Measurements from ENCODE around the gene DGKG. TPM values are rescaled to one million over a fixed set of nuclear protein-coding genes. Genes with fewer than 3 reads are reported as not detected.
A peak's percentile ranks its signal among the peaks of the same experiment; 100 is the strongest.

DGKG gene
- total RNA-seq, 2 experiments from 2014 or later, result 0.19 to 0.54 TPM

DNA sequence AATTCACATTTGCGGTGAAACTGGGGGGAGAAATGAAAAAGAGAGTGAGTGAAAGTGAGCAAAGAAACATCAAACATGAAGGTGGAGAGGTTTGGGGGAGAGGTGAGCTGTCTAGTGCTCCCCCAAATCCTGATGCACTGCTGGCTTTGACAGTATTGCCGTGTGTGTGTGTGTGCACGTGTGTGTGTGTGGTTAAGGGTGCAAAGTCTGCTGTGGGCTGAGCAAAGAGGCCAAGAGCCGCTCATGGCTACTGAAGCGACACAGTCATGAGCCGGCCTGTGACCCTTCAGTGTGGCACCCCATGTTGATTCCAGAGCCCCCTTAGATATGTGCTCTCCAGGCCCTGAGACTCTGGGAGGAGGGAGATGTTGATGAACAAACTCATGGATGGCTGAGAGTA lies 94.3 kb downstream of the DGKG start:
- no peak for ATAC-seq (ENCODE audit: low read depth)
- H3K36me3 Mint-ChIP-seq, result no peaks in the 10 kb centered on the region
- POLR2A ChIA-PET, result no interaction called here
- no peak overlapping the region for H3K4me3 Mint-ChIP-seq
- H3K4me1 Mint-ChIP-seq, result no peaks in the 10 kb centered on the region
- H3K27me3 Mint-ChIP-seq, result peaks cover 6% of the 10 kb centered on the region
- no peak for DNase-seq
- no peak overlapping the region for H3K27ac Mint-ChIP-seq
- H3K9me3 Mint-ChIP-seq, result no peaks in the 10 kb centered on the region

DNA sequence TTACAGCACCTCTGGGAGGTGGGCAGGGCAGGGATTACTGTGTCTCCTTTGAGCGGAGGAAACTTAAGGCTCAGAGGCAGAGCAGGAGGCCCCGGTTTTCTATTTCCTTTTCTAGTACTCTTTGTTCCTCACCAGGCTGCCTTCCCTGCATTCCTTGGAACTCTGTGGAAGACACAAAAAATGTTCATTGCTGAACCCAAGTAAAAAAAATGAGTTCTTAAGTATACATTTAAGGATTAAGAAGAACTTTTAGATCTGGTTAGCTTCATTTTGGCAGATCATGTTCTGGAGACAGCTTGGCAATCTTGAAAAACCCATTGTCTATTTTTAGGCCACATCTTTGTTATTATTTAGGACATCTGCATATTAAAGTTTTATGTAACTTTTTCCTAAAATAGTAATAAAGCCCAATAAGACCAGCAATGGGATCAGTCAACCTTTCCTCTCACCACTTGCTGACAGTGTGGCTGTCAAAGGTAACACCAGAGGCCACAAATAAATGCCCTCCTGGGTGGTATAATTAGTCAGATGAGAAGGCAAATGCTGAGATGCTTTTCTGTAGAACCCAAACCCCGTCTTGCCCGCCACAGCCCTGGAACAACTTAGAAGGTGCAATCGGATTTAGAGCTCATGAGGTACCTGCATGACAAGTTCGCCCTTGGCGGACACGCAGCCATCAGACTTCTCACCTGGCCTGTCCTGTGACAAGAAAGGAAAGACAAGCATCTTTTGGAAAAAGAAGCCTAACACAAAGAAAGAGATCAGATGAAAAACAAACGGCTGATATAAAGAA lies 97.2 kb downstream of the DGKG start:
- POLR2A ChIA-PET, result no interaction called here
- ATAC-seq (ENCODE audit: low read depth) (no peak), DNase-seq (no peak)
- Mint-ChIP-seq H3K4me1 (no peaks in the 10 kb centered on the region), H3K27me3 (peaks cover 8% of the 10 kb centered on the region), H3K9me3 (no peaks in the 10 kb centered on the region), H3K27ac (no peak overlapping the region), H3K36me3 (no peaks in the 10 kb centered on the region), H3K4me3 (no peak overlapping the region)

DNA sequence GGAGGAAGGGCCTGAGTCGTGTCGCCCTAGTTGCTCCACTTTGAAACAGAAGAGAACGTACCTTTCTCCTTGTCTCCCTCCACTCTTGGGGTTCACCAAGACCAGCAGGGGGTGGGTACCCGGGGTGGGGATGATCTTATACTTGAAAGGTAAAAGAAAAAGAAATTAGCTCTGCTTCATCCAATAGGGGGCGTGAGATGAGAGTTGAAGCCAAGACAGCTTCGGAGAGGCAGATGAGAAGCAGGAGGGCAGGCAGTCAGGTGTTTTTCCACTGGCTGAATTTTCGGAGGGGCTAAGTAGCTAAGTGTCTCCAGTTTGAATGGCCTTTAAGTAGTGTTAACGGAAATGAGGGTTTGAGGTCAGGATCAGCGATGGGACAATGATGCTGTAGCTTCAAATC lies 100.4 kb downstream of the DGKG start:
- POLR2A ChIA-PET, result no interaction called here

DNA sequence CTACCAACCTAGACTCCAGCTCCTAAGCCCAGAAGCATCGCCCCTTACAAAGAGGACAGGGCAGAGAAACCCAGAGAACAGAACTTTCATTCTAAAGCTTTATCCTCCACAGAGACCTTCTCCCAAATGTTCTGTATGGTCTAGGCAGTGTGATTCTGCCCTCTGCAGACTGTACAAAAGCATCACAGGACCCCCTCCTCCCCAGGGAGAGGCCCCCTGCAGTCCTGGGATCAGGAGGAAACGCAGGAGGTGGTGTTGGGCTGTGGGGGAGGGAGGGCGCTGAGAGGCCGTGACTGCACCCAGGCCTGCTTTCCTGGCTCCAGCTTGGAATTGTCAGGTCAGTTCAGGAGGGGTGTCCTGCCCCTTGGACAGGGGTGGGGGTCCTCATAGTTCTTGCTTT lies 101.3 kb downstream of the DGKG start:
- ATAC-seq (ENCODE audit: low read depth), result no peak
- Mint-ChIP-seq H3K9me3 (no peaks in the 10 kb centered on the region), H3K36me3 (no peaks in the 10 kb centered on the region), H3K27me3 (peaks cover 6% of the 10 kb centered on the region), H3K4me1 (peaks cover 2% of the 10 kb centered on the region), H3K27ac (no peak overlapping the region), H3K4me3 (no peak overlapping the region)
- POLR2A ChIA-PET, result no interaction called here
- no peak for DNase-seq

More for the DNA sequence above, 100.4 kb downstream of the DGKG start:
- H3K4me1 Mint-ChIP-seq, result peaks cover 2% of the 10 kb centered on the region
- no peak overlapping the region for H3K27ac Mint-ChIP-seq
- H3K36me3 Mint-ChIP-seq, result no peaks in the 10 kb centered on the region
- H3K4me3 Mint-ChIP-seq, result no peak overlapping the region
- DNase-seq, result no peak
- H3K27me3 Mint-ChIP-seq, result peaks cover 6% of the 10 kb centered on the region
- ATAC-seq (ENCODE audit: low read depth), result no peak
- no peaks in the 10 kb centered on the region for H3K9me3 Mint-ChIP-seq

DNA sequence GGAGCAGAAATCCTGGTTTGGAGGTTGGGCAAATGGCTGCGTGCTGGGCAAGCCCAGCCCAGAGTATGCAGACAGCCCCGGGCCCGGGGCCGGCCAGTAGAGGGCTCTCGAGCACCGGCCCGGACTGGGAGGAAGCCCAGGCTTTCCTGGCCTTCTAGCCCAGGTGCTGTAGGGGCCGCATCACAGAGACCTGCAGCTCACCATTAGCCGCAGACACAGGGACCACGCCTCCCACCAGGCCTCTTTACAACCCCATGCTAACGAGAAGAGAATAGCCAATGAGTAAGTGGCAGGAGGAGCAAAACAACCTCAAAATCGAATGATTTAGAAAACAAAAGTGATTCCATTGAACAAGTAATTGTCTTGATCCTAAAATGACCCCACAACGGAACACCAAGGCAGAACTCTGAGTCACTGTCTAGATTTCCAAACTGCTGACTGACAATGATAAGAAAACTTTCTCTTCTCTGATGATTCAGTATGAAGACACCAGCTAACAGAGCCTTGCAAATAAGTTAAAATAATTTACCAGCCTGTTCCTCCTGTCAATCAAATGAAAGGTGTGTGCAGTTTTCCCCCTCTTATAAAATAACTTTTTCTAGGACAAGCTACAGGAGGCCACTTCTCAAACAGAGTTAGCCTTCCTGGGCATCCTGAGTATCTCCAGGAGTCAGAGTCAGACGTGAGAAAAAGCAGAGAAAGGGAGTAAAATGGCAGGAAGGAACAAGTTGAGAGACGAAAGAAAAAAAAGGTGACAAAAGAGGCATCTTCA lies 102.2 kb downstream of the DGKG start:
- Mint-ChIP-seq H3K27me3 (peaks cover 6% of the 10 kb centered on the region), H3K4me3 (peak overlapping the region; percentile 39), H3K27ac (peak overlapping the region; percentile 19), H3K9me3 (no peaks in the 10 kb centered on the region), H3K4me1 (peaks cover 8% of the 10 kb centered on the region), H3K36me3 (no peaks in the 10 kb centered on the region)
- ATAC-seq (ENCODE audit: low read depth) (peak; percentile 94), DNase-seq (peak; percentile 75)
- POLR2A ChIA-PET, result interaction anchor here (0.7 kb wide), 1 partner anchor 357 kb away, joined by 4 read pairs; no protein-coding TSS in a partner anchor

DNA sequence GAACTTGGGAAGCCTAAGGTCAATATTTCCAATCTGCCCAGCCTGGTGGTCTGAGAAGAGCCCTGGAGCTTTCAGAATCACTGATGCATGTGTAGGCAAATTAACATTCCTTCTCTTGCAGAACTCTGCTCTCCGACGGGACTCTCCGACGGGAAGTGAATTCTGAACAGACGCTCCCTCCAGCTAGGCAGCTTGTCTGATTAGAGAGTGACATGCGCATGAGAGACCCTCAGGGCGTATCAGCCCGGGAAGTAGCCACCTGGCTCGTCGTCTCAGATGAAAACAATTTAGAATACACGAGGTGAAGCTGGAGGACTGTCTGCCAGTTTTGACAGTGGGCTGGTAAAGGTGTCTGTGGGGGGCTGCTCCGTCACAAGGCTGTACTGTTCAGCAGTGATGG lies 103.1 kb downstream of the DGKG start:
- POLR2A ChIA-PET, result interaction anchor here (0.7 kb wide), 1 partner anchor 358 kb away, joined by 4 read pairs; no protein-coding TSS in a partner anchor
- Mint-ChIP-seq H3K9me3 (no peaks in the 10 kb centered on the region), H3K27ac (no peak overlapping the region)

DNA sequence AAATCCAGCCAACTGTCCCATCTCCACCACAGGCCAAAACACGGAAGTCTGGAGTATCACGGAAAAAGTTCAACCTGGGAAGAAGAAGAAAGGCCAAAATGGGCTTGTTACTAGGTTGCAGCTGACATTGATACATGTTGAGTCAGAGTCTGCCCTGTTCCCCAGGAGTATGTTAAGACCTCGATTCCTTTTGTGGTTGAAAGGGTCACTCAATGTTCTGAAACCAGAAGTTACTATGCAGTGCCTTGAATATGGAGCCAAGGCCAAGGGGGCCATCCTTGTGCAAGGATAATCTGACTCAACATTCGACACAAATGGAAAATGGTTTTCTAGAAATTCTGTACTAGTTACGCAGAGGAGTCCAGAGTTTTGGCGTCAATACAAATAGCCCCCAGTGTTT lies 104.2 kb downstream of the DGKG start:
- POLR2A ChIA-PET, result no interaction called here
- H3K27me3 Mint-ChIP-seq, result peaks cover 6% of the 10 kb centered on the region
- peaks cover 16% of the 10 kb centered on the region for H3K4me1 Mint-ChIP-seq
- ATAC-seq (ENCODE audit: low read depth) (no peak), DNase-seq (no peak)
- H3K27ac Mint-ChIP-seq, result no peak overlapping the region
- H3K9me3 Mint-ChIP-seq, result no peaks in the 10 kb centered on the region
- no peaks in the 10 kb centered on the region for H3K36me3 Mint-ChIP-seq
- H3K4me3 Mint-ChIP-seq, result no peak overlapping the region

More for the DNA sequence above, 103.1 kb downstream of the DGKG start:
- H3K4me3 Mint-ChIP-seq, result no peak overlapping the region
- no peak for DNase-seq
- no peak for ATAC-seq (ENCODE audit: low read depth)
- H3K4me1 Mint-ChIP-seq, result peaks cover 14% of the 10 kb centered on the region
- H3K36me3 Mint-ChIP-seq, result no peaks in the 10 kb centered on the region
- peaks cover 6% of the 10 kb centered on the region for H3K27me3 Mint-ChIP-seq

DNA sequence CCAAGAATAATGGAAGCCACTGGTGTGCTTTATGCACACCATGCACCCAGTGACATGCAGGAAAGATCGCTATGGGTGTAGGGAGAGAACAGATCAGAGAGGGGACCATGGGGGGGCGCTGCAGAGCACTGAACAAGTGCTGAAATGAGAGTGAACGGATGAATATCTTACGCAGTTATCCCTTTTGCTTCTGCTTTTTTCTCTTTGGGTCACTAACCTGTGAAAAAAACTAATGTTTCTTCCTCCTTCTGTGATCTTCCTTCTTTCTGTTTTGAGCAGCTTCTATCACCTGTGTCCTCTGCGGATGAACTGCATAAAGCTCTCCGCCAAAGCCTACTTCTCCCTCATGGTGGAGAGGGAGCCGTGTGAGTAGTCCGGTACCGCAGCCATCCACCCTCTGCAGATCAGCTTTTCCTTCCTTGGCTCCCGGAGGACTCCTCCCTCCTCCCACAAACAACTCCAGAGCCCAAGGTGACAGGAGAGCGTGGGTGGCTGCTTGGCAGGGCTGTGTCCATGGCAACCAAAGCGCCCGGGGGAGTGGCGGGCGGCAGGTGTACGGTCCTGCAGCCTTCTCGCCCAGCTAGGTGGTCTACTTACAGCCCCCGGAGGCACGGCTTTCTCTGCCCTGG lies 106.2 kb downstream of the DGKG start:
- Mint-ChIP-seq H3K27me3 (peaks cover 4% of the 10 kb centered on the region), H3K9me3 (no peaks in the 10 kb centered on the region), H3K36me3 (no peaks in the 10 kb centered on the region), H3K4me1 (peaks cover 16% of the 10 kb centered on the region), H3K4me3 (no peak overlapping the region), H3K27ac (no peak overlapping the region)
- DNase-seq (no peak), ATAC-seq (ENCODE audit: low read depth) (no peak)
- POLR2A ChIA-PET, result no interaction called here

DNA sequence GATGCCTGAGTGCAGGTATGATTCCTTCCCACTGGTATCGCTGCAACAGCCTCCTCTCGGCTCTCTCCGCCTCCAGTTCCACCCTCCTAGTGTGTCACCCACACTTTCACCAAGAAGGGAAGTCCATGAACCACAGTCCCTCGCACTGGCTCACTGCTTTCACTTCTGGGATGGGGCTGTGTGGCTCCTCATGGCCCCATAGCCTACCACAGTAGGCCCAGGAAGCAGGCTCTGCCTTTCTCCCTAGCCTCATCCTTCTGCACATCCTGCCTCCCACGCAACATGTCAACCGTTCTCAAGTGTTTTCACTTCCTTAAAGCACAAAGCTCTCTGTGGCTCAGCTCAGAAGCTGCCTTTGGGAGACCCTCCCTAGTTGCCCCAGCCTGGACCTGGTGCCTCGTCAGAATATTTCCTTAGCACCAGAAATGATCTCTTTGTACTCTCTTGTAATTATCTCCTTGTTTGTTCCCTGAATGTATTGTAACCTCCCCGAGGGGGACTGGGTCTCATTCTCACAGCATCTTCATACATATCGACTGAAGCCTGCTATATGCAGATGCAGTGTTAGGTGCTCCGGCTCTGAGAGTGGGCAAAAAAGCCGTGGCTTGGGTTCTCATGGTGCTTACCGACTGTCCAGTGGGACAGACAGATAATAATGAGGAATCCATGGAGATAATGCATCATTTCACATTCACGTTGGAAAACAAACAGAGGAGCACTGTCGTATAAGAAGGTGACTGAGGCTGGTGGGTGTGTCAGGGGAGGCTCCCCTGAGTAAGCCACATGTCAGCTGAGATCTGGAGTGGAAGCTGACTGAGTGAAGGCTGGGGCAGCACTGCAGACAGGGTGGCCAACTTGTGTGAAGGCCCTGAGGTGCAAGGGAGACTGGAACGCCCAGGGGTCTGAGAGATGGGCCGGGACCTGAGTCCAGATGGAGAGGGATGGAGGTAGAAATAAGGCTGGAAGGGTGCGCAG lies 107.1 kb downstream of the DGKG start:
- H3K27me3 Mint-ChIP-seq, result peaks cover 6% of the 10 kb centered on the region
- peaks cover 16% of the 10 kb centered on the region for H3K4me1 Mint-ChIP-seq
- POLR2A ChIA-PET, result interaction anchor here (0.5 kb wide), 1 partner anchor 81 kb away, joined by 3 read pairs; no protein-coding TSS in a partner anchor
- peak overlapping the region; percentile 43 for H3K4me3 Mint-ChIP-seq
- H3K9me3 Mint-ChIP-seq, result no peaks in the 10 kb centered on the region
- ATAC-seq (ENCODE audit: low read depth) (peak; percentile 51), DNase-seq (no peak)
- H3K36me3 Mint-ChIP-seq, result no peaks in the 10 kb centered on the region
- peak overlapping the region; percentile 60 for H3K27ac Mint-ChIP-seq

DNA sequence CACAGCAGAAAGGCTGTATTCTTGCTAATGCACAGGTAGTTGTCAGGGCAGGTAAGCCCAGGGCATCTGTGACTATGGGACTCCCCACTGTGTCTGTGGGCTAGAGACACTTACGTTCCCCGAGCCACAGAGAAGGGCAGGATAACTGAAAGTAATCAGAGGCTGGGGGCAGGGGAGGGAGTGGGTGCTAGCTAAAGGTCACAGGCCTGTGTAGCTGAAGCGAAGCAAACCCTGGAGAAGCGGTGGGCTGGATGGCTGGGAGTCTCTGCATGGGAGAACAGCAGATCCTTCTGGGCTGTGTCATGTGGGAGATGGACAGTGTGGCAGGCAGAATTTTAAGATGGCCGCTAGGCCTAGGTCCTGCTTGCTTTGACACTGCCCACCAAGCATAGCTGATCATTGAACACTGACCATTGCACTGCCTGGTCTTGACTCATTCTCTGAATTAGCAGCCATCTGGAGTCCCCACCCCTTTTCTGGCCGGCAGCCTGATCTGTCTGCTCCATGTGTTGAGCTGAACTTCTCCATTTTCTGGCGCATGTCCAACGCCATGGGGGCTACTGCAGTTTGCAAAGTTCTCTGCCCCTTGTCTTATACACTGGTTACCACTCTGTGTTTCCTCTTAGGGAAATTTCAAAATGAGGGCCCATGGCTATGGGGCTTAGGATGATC lies 110.0 kb downstream of the DGKG start:
- no peak for DNase-seq
- Mint-ChIP-seq H3K27ac (no peak overlapping the region), H3K36me3 (no peaks in the 10 kb centered on the region), H3K27me3 (peaks cover 22% of the 10 kb centered on the region), H3K9me3 (no peaks in the 10 kb centered on the region), H3K4me3 (no peak overlapping the region), H3K4me1 (peaks cover 14% of the 10 kb centered on the region)
- ATAC-seq (ENCODE audit: low read depth), result no peak
- POLR2A ChIA-PET, result no interaction called here

DNA sequence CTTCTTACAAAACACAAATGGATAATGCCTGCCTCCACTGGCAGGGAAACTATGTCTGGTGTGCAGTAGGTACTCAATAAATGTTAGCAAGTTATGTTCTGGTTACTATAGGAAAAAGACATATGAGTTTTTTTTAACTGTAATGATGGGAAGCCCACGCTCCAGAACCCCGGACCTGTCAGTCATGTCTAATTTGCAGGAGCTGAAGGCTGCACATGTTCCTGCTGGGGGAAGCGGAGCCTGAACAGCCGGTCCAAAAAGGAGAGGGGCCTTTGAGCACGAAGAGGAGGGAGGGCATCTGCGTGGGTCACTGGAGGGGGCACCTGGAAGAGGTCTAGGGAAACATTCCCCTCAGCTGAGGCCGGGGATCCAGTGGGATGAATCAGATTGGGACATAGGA lies 113.2 kb downstream of the DGKG start:
- DNase-seq (no peak), ATAC-seq (ENCODE audit: low read depth) (no peak)
- no peaks in the 10 kb centered on the region for H3K36me3 Mint-ChIP-seq
- peaks cover 26% of the 10 kb centered on the region for H3K27me3 Mint-ChIP-seq
- POLR2A ChIA-PET, result no interaction called here
- peaks cover 6% of the 10 kb centered on the region for H3K4me1 Mint-ChIP-seq
- no peak overlapping the region for H3K4me3 Mint-ChIP-seq
- no peaks in the 10 kb centered on the region for H3K9me3 Mint-ChIP-seq
- no peak overlapping the region for H3K27ac Mint-ChIP-seq

Measured in activated naive CD8-positive, alpha-beta T cell treated with anti-CD3 and anti-CD28 coated beads, Interleukin-2, amount 10 ng/mL, durations not matched to agents 7 days and 5 days (primary cell).